Measurements from ENCODE around the gene RETSAT. TPM values are rescaled to one million over a fixed set of nuclear protein-coding genes. Genes with fewer than 3 reads are reported as not detected.
"Not testable (repeated sequence)": the region's sequence is repeated elsewhere in the genome, so short reads cannot be mapped to it uniquely, and the experiment has no call there.

The RETSAT gene
- total RNA-seq, 1 donor from 2014 or later = 62.1 TPM

DNA sequence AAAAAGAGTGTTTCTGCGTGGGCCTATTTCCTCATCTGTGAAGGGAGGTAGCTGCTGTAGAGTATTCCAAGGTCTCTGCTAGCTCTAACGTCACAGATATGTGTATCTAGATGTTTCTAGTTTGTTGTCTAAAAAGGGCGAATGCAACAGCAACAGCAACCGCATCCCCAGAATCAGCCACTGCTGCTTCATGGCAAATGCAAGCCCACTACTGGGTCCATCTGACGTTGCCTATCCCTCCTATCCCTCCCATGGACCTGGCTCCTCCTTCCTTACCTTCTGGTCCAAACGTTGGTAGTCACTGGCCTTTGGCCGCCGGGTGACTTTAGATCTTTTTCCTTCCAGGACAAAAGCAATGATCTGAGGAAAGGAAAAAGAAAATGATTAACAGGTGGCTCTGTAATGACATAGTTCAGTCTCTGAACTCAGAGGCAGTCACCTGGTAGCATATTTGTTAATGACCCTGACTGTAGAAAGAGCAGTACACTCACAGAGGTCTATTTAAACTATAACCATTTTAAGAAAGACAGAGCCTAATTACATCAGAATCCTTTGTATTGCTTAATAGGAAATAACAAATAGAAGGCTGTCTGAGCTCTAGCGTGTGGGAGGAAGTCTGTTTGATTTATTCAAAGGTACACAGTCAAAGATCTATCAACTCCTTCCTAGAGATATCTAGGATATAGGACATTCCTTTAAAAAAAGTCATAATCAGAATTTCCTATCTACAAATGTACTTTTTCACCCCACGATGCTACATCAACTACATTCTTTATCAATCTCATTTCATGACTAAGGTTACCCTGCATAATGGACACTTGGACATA lies 29.5 kb downstream of the RETSAT start:
- no peak for TF ChIP-seq POLR2AphosphoS5 (IDR thresholded peaks at IDR 0.05; ENCODE audit: insufficient read depth in 1 of 2, low read depth in 1 of 2)
- no peak for TF ChIP-seq POLR2A (IDR thresholded peaks at IDR 0.05)
- TF ChIP-seq CTCF (IDR thresholded peaks at IDR 0.05) = no peak
- Histone ChIP-seq H3K4me1 (peaks cover 70% of the 10 kb centered on the region), H3K27me3 (no peaks in the 10 kb centered on the region), H3K9me3 (no peaks in the 10 kb centered on the region), H3K36me3 (peaks cover 0 to 47% of the 10 kb centered on the region in 2 donors), H3K4me3 (peak overlapping the region; percentile 55 to 83), H3K27ac (no peak overlapping the region)
- intact Hi-C loops (cut with DNase I) = no loop called here
- no peak for DNase-seq (ENCODE audit: extremely low spot score in 2 of 2)

DNA sequence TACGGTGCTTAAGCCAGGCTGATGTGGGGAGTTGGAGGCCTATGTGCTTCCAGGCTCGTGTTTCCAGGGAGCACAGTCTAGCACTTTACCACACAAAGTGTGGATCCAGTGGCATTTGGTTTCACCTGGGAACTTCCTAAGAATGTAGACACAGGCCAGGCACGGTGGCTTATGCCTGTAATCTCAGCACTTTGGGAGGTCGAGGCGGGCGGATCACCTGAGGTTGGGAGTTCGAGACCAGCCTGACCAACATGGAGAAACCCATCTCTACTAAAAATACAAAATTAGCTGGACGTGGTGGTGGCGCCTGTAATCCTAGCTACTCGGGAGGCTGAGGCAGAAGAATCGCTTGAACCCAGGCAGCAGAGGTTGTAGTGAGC lies 30.4 kb downstream of the RETSAT start:
- H3K27ac ChIP-seq; intact Hi-C loops (cut with DNase I); H3K9me3 ChIP-seq; DNase-seq (ENCODE audit: extremely low spot score in 2 of 2); H3K27me3 ChIP-seq; H3K4me3 ChIP-seq: not testable (repeated sequence)
- Histone ChIP-seq H3K36me3 (peaks cover 0 to 55% of the 10 kb centered on the region in 2 donors), H3K4me1 (peaks cover 76% of the 10 kb centered on the region)

GRCh38 chr2:85323351-85323987 lies 30.9 kb downstream of the RETSAT start:
- Histone ChIP-seq H3K4me1 (peaks cover 81% of the 10 kb centered on the region), H3K36me3 (peaks cover 0 to 58% of the 10 kb centered on the region in 2 donors), H3K4me3 (no peak overlapping the region), H3K9me3 (no peaks in the 10 kb centered on the region), H3K27me3 (no peaks in the 10 kb centered on the region), H3K27ac (no peak overlapping the region)
- intact Hi-C loops (cut with DNase I) = no loop called here
- no peak for TF ChIP-seq POLR2AphosphoS5 (IDR thresholded peaks at IDR 0.05; ENCODE audit: insufficient read depth in 1 of 2, low read depth in 1 of 2)
- no peak for TF ChIP-seq CTCF (IDR thresholded peaks at IDR 0.05)
- no peak for TF ChIP-seq POLR2A (IDR thresholded peaks at IDR 0.05)
- no peak for DNase-seq (ENCODE audit: extremely low spot score in 2 of 2)

GRCh38 chr2:85319796-85320195 lies 34.5 kb downstream of the RETSAT start:
- peaks cover 59% of the 10 kb centered on the region for H3K4me1 ChIP-seq
- H3K4me3 ChIP-seq = no peak overlapping the region
- peaks cover 0 to 72% of the 10 kb centered on the region in 2 donors for H3K36me3 ChIP-seq
- TF ChIP-seq CTCF (IDR thresholded peaks at IDR 0.05) = no peak
- TF ChIP-seq POLR2A (IDR thresholded peaks at IDR 0.05) = no peak
- TF ChIP-seq POLR2AphosphoS5 (IDR thresholded peaks at IDR 0.05; ENCODE audit: insufficient read depth in 1 of 2, low read depth in 1 of 2) = no peak
- no peaks in the 10 kb centered on the region for H3K27me3 ChIP-seq
- H3K9me3 ChIP-seq = no peaks in the 10 kb centered on the region
- intact Hi-C loops (cut with DNase I) = no loop called here
- DNase-seq (ENCODE audit: extremely low spot score in 2 of 2) = no peak
- H3K27ac ChIP-seq = no peak overlapping the region

DNA sequence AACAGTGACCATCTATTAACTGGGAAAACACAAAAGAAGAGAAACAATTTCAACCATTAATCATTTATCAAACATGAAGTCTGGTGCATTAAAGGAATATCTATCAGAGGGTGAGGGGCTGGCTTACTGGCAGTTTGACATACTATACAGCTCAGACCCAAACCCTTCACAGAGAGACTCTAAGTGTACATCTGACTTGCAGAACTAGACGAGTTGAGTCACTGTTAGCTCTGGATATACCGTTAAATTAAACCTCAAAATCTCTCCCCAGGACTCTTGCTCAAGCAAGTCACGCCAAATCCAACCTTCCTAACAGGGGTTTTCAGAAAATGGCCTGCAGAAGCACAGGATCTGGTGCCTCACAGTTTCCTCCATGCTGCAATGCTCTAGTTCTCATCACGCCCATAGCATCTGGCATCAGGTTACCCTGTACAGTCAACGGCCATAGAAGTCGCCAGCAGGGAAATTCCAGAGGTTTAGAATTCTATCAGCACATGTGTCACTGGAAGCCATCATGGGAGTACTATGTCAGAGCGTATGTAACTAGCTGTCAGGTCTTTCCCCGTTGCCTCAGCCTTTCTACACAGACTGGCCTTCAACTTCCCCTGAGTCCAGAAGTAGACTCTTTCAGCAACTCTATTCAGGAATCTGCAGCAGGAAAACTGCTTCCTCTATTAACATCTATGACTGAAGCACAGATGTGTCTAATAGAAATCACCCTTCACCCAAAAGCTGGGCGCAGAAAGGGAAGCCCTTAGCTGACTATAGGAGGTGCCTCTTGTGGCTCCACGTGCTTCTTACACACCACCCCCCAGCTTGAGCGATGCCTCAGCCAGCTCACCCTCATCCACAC lies 35.9 kb downstream of the RETSAT start:
- Histone ChIP-seq H3K36me3 (peaks cover 0 to 58% of the 10 kb centered on the region in 2 donors), H3K27me3 (no peaks in the 10 kb centered on the region), H3K9me3 (no peaks in the 10 kb centered on the region), H3K4me3 (no peak overlapping the region), H3K4me1 (peaks cover 45% of the 10 kb centered on the region), H3K27ac (no peak overlapping the region)
- no peak for DNase-seq (ENCODE audit: extremely low spot score in 2 of 2)
- TF ChIP-seq CTCF (IDR thresholded peaks at IDR 0.05) = no peak
- no peak for TF ChIP-seq POLR2A (IDR thresholded peaks at IDR 0.05)
- no peak for TF ChIP-seq POLR2AphosphoS5 (IDR thresholded peaks at IDR 0.05; ENCODE audit: insufficient read depth in 1 of 2, low read depth in 1 of 2)
- intact Hi-C loops (cut with DNase I) = no loop called here

DNA sequence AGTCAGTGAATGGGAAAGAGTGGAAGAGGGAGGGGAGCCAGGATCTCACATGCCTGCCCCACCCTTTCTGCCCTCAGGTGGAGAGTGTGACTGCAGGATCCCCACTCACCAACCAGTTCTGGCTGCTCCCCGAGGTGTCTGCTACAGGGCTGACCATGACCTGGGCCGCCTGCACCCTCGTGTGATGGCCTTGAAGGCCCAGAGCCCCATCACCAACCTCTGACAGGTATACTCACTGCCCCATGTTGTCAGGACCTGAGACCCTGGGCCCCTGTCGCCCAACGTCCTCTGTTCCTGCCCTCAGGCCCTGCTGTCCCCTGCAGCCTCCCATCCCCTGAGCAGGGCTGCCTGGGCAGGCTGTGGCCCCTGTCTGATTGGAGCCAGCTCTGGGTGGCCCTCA lies 38.4 kb downstream of the RETSAT start:
- H3K9me3 ChIP-seq; DNase-seq (ENCODE audit: extremely low spot score in 2 of 2); intact Hi-C loops (cut with DNase I); H3K4me3 ChIP-seq; H3K27me3 ChIP-seq; H3K27ac ChIP-seq: not testable (repeated sequence)
- H3K36me3 ChIP-seq = peaks cover 0 to 34% of the 10 kb centered on the region in 2 donors
- H3K4me1 ChIP-seq = peaks cover 21% of the 10 kb centered on the region
